ENCODE data around the gene GNPAT.

Gene GNPAT

GRCh38 chr1:231213831-231214573 is 27.0 kb upstream of the GNPAT start:
- DNase-seq = no peak

- DNase-seq = no peak
Measured at GRCh38 chr1:231214918-231215680, 25.9 kb upstream of the GNPAT start.

DNA sequence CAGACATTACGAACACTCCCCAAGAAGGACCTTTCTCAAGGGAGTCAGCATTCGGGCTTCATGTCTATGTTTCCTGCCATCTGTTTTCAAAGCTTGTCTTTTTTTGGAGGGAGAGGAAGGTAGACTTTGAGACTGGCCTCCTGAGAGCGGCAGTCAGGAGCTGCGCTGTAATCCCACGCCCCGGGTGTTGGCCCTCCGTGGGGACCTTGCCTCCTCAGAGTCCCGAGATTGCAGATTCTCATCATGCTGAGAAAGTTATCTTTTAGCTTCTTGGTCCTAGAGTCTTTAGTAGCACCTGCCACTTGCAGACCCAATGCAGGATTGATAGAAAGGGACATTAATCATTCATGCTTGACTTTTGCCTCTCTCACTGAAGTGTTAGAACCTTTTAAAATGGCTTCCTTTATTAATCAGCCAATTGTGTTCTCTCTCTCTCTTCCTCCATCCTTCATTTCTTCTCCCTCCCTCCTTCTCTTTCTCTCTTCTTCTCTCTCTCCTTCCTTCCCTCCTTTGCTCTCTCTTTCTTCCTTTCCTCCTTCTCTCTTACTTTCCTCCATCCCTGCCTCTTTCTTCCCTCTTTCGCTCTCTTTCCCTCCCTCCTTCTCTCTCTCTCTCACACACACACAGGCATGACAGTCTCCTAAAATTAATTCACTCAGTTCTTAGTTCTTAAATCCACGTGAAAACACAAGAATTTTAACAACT is 25.2 kb upstream of the GNPAT start:
- no peak for DNase-seq

DNA sequence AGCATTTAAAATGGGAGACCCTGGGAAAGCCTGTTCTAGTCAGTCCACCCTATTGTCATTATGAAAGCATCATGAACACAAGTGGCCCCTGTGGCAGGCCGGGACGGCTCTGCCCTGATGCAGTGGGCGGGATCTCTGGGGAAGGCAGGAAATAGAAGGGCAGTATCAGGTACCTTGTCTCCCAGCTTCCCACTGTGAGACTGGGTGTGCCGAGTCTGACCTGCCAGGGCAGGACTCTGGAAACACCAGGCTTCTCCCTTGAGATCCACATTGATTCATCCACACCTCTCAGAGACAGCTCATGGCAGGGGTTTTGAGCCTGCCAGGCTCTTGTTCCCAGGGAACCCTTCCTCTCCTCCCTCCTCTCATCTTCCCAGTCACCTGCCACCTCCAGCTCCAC is 24.5 kb upstream of the GNPAT start:
- no peak for DNase-seq

DNA sequence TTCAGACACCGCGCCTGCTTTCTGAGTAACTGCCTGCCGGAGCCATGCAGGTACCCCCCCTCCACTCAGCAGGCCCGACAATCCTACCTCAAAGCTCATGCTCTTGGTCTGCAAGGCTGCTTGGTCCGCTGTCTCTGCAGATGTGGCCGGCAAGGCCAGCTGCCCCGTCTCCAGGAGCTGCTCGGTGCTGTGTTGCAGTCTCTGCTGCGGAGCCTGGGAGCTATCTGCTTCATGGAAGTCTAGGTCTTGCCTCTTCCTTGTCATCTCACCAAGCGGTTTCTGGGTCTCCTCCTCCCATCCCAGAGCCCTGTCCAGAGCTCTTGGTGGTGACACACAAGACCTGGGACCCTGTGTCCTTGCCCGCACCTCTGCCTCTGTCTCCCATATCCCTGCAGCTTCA is 24.0 kb upstream of the GNPAT start:
- no peak for DNase-seq

DNA sequence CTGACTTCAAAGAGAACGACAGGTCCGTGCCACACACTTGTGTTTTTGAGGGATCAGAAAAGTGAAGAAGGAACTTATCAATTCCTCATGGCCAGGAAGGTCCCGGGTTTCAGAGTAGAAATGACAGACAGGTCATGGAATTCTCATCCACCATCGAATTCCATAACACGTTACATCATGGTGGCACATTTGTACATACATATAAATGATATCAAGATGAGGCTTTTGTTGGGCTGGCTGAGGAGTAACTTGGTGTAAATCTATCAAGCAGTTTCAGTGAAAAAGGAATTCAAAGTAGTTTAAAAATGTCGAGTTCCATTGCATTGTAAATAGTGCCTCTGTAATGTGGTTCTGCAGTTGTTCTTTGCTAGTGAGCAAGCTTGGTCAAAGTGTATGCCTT is 22.9 kb upstream of the GNPAT start:
- DNase-seq = no peak

GRCh38 chr1:231219422-231220401 is 21.3 kb upstream of the GNPAT start:
- DNase-seq = no peak

- no peak for DNase-seq
Measured at GRCh38 chr1:231220801-231221200, 20.2 kb upstream of the GNPAT start.

DNA sequence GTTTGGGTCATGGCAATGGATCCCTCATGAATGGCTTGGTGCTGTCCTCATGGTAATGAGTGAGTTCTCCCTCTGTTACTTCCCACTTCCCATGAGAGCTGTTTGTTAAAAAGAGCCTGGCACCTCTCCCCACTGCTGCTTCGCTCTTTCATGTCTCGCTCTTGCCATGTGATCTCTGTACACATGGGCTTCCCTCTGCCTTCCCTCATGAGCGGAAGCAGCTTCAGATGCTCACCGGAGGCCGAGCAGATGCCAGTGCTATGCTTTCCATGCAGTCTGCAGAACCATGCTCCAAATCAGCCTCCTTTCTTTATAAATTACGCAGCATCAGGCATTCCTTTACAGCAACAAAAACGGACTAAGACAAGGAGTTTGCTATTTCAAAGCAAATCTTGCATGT is 14.9 kb upstream of the GNPAT start:
- no peak for DNase-seq

- no peak for DNase-seq
Measured at GRCh38 chr1:231231511-231231910, 9.5 kb upstream of the GNPAT start.

GRCh38 chr1:231232870-231233734 is 7.9 kb upstream of the GNPAT start:
- no peak for DNase-seq

GRCh38 chr1:231233735-231234417 is 7.1 kb upstream of the GNPAT start:
- no peak for DNase-seq

DNA sequence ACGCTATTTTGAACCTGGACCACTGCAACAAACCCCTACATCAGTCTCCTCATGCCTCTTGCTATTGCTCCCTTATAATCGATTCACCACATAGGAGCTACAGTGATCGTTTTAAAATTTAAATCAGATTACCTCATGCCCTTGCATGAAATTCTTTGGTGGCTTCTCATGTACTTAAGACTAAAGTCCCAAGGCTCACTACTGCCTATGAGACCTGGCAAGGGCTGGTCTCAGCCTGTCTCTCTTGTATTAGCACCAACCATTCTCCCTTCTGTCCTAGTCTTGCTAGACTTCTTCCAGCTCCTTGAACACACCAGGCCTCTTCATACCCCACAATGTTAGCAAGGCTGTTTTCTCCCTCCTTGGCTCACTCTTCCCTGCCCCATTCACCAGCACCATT is 6.5 kb upstream of the GNPAT start:
- no peak for DNase-seq

- no peak for DNase-seq
Measured at GRCh38 chr1:231235526-231236207, 5.3 kb upstream of the GNPAT start.

GRCh38 chr1:231236208-231236591 is 4.8 kb upstream of the GNPAT start:
- no peak for DNase-seq

DNA sequence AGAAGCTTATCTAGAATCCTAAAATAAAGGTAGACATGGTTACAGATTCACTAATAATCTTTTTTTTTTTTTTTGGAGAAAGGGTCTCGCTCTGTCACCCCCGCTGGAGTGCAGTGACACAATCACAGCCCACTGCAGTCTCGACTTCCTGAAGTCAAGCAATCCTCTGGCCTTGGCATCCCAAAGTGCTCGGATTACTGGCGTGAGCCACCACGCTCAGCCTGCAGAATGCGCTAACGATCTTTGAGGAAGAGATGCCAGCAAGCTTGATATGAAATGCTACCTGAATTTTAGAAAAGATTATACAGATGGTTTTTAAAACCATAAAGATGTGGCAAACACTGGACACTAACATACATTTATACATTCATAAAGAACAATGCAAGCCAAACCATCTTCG is 4.1 kb upstream of the GNPAT start:
- no peak for DNase-seq

GRCh38 chr1:231238298-231238697 is 2.7 kb upstream of the GNPAT start:
- DNase-seq = no peak

DNA sequence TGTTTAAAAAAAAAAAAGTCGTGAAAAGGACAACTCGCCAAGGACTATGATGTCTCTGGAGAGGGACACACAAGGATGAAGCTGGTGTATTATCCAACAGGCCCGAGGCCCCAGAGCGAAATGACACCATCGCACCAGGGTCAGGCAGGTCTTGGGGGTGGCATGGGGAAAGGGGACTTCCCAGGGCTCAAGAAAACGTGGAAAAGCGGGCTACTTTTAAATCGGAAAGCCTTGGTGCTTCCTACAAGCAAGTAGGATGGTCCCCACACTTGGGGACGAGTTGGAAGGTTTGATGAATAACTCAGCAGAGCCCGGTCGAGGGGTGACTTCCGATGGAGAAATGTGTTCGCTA is 505 bp upstream of the GNPAT start:
- DNase-seq = peak; percentile 17

GRCh38 chr1:231241750-231242149 is 738 bp downstream of the GNPAT start:
- DNase-seq = no peak

DNA sequence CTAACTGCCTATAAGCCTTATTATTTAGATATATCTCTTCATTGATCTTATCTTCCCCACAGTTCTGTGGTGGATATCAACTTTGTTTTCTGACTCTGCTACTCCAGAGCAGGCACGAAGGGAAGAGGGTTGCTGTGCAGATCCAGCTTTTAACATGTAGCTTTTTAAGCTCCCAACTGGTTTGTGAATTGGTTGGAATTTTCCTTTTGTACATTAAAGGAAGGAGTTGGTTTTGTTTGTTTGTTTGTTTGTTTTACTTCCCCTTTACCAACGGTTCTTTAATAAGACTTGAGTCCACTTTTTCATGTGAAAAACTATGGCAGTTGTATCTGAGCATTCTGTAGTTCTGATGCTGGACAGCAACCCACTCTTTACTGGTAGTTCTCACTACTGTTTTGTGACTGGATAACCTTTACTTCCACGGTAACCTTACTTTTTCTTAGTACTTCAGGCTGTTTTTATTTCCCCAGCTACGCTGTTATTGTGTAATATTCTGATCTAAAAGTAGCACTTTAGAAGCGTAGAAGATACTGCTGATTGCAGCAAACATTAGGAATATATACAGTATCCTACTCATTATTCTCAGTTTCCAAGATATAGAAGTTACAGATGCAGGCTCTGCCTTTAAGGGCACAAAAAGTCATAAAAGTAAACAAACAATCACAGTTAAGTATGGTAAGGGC is 1.6 kb downstream of the GNPAT start:
- no peak for DNase-seq
